ENCODE data around the gene CHRNA9.
"Not testable (repeated sequence)": the region's sequence is repeated elsewhere in the genome, so short reads cannot be mapped to it uniquely, and the experiment has no call there.

The CHRNA9 gene, protein sequence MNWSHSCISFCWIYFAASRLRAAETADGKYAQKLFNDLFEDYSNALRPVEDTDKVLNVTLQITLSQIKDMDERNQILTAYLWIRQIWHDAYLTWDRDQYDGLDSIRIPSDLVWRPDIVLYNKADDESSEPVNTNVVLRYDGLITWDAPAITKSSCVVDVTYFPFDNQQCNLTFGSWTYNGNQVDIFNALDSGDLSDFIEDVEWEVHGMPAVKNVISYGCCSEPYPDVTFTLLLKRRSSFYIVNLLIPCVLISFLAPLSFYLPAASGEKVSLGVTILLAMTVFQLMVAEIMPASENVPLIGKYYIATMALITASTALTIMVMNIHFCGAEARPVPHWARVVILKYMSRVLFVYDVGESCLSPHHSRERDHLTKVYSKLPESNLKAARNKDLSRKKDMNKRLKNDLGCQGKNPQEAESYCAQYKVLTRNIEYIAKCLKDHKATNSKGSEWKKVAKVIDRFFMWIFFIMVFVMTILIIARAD
- 0 to 0.13 (median 0) reads per million in 18 experiments for total RNA-seq

DNA sequence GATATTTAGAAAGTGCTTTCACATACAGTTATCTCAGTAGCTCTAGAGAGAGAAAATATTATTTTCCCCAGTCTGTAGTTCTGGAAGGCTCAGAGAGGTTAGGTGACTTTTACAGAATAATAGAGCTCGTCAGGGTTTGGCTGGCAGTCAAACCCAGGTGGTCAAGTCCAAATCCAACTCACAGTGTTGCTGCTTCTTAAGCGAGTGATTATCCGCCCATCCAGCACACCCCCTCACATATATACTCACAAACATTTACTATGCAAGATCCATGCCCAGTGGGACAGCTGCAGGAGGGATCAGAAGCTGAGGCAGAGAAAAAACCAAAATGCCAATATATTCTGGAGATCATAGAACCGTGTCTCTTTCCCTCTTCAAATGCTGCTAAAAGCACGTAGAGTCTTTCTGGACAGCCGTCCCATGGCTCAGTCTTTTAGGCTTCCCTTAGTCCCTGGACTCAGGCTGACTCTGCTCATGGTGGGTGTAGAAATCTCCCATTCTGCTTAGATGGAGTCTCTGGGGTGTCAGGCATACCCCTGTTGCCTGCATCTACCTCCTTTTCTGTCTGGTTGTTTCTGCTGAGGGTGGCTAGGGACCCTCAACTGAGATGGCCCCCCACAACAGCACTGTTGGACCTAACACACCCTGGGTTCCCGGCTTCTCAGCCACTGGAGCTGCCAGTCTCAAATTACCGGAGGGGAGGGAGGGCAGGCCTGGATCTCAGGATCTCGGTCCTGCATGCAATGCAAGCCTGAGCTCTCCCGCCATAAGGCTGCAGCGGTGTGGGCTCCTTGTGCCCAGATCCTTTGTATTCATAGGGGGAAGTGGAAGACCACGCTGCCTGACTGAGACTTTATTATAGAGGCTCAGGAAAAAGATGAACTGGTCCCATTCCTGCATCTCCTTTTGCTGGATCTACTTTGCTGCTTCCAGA is at the start of gene CHRNA9:
Gene CHRNA9, plus strand, starts transcription at position 743 of the 934 bp plus-strand sequence. Its CDS starts 135 bp downstream, at position 878.
- DNase-seq = no peak

DNA sequence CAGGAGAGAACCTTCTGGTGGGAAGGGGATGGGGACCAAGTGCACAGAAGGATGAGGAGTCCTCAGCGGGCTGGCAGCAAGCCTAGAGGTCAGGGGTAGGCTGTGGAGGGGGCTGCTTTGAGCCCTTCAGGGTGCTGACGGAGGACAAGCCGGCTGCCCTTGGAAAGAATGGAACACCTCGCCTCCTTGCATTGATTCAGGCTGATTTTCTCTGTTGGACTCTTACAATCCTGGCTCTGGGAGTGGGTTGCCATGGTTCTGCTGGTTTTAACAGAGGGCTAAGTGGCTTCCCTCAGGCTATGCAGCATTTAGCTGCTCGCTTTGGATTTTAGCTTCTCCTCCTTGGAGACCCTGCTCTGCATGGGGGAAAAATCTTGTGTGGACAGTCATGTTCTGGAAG is 49.4 kb upstream of the CHRNA9 start:
- DNase-seq = no peak

DNA sequence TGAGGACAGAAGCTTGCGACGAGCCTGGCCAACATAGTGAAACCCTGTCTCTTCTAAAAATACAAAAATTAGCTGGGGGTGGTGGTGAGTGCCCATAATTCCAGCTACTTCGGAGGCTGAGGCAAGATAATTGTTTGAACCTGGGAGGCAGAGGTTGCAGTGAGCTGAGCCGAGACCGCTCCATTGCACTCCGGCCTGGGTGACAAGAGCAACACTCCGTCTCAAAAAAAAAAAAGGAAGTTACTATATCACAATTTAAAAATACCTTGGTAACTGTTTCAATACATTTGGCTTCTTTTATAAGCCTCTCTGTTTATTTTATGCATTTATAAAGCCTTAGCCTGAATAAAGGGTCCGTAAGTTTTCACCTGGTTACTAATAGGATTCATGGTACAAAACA is 46.6 kb upstream of the CHRNA9 start:
- DNase-seq = no peak

DNA sequence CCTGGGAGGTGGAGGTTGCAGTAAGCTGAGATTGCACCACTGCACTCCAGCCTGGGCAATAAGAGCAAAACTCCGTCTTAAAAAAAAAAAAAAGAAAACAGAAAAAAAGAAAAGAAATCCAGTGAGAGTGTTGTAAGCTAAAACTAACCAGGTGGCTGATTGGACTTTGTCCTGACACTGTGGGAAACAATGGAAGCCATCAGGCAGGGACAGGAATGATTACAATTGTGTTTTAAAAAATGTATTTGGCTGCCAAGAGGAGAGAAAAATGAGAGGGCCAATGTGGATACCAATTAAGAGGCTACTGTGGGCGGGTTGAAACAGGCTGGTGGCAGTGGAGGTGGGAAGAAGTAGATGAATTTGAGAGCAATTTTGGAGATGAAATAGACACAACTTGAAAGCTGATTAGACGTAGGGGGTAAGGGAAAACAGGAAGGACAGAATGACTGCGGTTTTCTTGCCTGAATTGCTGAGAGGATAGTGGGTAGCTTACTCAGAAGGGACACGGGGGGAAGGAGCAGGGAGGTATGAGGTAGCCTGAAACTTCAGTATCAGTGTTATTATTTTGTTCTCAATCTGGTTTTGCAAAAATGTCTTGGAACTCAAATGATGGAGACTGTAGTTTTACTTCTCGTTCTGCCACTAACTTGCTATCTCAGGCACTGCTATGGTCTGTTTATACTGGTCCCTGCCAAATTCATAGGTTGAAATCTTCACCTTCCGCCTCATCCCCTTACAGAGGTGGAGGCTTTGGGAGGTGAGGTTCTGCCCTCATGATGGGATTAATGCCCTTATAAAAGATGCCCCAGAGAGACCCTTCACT is 45.6 kb upstream of the CHRNA9 start:
- peak; percentile 20 to 44 for DNase-seq

DNA sequence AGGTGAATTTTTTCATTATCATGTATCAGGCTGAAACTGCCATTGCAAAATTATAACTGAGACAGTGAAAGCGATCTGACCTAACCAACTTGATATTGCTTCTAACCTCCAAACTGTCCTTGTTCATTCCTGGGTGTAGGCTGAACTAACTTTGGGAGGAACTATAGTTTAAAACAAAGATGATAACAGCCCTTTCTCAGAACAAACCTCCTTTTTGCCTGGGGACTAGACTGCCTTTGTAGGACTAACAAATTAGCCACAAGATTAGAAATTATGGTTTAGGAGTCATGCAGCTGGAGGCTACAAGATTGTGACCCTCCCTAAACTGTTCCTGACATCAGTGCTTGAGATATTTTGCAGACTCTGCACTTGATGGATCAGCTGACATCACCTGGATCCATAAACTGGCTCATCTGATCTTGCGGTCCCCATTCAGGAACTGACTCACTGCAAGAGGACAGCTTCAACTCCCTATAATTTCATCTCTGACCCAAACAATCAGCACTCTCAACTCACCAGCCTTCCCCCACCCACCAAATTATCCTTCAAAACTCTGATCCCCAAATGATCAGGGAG is 44.4 kb upstream of the CHRNA9 start:
- not testable (repeated sequence) for DNase-seq

DNA sequence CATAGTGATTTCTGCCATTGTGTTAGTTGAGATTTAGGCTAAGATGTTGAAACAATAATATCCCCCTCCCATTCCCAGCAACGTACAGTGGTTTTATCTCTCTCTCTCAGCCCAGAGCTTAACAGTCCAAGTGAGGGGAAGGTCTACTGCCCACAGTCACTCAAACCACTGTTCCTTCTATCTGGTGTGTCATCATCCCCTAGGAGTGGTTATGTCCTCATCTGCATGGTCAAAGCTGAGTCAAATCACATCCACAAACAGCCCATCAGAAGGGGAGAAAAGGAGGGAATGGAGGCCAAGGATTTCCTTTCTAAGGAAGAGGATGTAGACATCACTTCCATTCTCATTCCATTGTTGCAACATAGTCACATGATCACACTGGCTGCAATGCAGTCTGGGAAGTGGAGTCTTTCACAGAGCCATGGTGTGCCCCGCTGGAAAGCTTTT is 42.8 kb upstream of the CHRNA9 start:
- peak; percentile 70 to 80 for DNase-seq

DNA sequence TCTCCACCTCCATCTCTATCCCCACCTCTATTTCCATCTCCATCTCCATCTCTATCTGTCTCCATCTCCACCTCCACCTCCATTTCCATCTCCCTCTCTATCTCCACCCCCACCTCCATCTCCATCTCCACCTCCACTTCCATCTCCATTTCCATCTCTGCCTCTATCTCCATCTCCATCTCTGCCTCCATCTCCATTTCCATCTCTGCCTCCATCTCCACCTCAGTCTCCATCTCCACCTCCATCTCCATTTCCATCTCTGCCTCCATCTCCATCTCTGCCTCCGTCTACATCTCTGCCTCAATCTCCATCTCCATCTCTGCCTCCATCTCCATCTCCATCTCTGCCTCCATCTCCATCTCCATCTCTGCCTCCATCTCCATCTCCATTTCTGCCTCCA is 40.8 kb upstream of the CHRNA9 start:
- DNase-seq = no peak

DNA sequence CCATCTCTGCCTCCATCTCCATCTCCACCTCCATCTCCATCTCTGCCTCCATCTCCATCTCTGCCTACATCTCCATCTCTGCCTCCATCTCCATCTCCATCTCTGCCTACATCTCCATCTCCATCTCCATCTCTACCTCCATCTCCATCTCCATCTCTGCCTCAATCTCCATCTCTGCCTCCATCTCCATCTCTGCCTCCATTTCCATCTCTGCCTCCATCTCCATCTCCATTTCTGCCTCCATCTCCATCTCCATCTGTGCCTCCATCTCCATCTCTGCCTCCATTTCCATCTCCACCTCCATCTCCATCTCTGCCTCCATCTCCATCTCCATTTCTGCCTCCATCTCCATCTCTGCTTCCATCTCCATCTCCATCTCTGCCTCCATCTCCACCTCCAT is 40.1 kb upstream of the CHRNA9 start:
- DNase-seq = not testable (repeated sequence)

DNA sequence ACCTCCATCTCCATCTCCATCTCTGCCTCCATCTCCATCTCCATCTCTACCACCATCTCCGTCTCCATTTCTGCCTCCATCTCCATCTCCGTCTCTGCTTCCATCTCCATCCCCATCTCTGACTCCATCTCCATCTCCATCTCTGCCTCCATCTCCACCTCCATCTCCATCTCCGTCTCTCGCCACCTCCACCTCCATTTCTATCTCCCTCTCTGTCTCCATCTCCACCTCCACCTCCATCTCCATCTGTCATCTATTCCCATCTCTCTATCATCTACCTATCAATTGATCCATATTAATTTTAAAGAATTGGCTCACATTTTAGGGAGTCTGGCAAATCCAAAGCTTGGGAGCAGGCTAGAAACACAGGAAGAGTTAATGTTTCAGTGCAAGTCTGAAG is 39.6 kb upstream of the CHRNA9 start:
- no peak for DNase-seq

DNA sequence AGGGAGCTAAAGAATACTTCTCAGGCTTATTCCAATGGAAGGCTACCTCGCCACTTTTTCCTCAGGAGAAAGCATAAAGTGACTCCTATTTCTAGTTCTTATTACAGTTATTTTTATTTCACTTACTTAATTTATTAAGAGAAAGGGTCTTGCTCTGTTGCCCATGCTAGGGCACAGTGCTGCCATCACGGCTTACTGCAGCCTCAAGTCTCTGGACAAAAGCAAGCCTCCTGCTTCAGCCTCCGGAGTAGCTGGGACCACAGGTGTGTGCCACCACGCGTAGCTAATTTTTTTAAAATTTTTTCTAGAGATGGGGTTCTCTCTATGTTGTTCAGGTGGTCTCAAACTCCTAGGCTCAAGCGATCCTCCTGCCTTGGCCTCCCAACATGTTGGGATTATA is 36.0 kb upstream of the CHRNA9 start:
- no peak for DNase-seq

DNA sequence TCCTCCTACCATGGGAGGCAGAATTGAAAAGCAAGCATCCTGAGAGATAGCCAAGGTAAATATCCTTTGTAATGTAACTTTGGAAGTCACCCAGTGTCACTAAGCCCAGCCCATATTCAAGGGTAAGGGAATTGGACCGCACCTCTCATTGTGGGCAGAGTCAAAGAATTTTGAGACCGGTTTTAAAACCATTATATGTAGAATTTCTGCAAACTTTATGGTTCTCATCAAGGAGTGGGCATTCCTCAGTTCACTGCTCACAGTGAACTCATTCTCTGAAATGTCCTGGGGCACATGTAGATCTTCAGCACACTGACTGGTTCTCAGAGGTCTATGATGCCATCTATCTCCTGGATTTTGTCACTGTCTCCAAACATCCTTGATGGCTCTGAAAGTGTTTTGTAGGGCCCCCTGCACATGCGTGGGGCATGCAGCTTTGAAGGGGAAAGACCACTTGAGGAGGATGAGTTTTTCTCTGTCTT is 35.3 kb upstream of the CHRNA9 start:
- no peak for DNase-seq

DNA sequence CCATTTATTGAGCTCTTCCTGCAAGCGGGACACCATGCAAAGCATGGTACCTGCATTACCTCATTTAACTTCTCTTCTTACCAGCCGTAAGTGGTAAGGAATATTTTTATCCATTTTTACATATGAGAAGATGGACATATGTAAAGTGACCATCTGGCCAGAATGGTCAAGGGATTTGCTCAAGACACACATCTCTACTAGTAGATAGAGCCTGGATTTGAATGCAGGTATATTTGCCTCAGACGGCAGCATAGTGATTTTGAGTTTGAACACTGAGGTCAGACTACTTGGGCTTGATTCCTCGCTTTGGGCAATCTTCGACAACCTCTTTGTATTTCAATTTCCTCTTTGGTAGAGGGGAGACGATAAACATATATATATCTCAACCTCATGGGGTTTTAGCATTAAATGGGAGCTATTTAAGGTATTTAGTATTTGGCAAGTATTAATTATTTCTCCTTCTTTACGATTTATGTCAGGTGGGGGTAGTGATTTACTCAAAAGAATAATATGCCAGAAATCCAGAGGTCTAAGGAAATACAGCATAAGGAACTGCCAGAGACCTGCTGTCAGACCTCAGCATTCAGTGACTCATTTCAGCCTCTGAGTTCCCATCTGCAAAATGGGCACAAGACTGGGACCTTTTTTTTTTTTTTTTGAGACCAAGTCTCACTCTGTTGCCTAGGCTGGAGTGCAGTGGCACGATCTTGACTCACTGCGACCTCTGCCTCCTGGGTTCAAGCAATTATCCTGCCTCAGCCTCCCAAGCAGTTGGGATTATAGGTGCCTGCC is 34.6 kb upstream of the CHRNA9 start:
- no peak for DNase-seq

DNA sequence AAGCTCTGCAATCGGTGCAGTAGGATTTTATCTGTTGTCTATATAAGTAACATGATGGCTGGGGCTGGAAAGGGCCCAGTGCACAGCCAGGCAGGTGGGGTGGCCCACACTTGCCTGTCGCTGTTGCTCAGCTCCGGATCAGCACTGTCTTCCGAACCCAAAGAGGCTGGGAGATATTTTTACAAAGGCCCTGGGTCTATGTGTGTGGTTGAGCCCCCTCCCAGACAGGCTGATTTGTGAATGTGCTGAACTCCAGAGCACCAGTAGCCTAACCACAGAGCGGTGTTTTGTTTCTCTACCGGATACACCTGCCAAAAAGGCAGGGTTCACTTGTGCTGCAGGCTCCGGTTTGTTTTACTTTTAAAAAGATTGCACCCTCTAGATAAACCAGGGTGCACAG is 33.5 kb upstream of the CHRNA9 start:
- no peak for DNase-seq

DNA sequence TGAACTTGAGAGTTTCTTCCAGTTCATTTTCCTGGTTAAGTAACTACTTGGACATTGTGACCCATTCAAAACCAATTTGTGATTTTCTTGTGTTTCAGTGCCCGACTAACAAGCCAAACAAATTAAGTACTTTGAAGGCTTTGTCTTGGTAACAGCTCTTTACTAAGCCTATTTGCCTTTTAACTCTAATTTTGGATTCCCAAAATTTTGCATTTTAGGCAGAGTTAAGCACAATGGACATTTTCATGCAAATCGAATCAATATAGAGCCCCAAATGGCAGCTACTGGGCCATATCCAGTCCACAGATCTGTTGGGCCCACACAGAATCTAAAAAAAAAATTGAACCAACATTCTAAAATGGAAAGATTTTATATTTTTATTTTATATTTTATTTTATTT is 31.4 kb upstream of the CHRNA9 start:
- DNase-seq = no peak

DNA sequence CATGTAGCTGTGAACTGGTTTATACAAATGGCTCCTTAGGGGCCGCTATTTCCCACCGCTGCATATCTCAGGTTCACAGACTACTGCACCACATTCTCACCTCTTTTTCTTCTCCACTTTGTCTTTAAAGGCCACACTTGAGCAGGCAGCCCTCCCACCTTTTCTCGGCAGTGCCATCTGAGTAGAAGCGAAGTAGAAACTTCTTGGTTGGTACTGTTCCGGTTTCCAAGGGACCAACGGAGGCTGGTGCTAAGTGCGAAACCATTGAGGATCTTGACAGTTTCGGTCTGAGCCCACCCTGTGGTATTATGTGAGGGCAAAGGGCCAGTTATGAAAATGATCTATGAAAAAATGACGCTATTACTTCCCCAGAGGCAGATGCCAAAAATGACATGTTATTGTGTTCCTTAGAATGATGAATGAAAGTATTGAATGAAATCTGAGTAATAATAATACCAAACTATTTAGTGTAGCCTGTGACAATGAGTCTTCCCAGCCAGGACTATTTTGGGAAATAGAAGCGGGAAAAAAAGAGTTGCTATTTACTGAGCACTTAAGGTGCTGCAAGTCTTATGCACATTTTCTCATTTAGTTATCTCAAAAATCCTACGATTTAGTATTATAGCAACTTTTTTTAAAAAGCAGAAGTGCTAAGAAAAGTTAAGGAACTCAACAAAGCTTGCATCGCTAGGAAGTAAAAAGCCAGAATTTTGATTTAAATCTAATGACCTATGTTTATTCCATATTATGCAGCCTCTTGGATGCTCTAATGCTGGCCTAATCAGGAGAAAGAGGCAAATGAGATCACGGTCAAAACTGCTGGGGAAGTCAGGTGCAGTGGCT is 29.6 kb upstream of the CHRNA9 start:
- peak in 1 of 2 donors; percentile 45 for DNase-seq

DNA sequence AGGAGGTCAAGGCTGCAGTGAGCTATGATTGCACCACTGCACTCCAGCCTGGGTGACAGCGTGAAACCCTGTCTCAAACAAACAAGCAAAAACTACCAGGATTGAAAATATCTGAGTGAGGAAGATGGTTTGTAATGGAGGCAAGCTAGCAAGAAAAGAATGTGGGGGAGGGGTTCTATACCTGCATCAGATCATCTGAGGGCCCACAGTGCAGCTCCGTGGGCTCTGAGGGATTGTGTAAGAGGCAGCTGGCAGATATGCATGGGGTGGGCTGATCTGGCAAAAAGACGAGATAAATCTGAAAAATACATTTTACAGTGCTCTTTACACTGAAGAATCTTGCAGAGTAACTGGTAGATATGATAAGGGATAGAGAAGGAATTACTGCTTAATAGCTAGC is 28.9 kb upstream of the CHRNA9 start:
- no peak for DNase-seq

DNA sequence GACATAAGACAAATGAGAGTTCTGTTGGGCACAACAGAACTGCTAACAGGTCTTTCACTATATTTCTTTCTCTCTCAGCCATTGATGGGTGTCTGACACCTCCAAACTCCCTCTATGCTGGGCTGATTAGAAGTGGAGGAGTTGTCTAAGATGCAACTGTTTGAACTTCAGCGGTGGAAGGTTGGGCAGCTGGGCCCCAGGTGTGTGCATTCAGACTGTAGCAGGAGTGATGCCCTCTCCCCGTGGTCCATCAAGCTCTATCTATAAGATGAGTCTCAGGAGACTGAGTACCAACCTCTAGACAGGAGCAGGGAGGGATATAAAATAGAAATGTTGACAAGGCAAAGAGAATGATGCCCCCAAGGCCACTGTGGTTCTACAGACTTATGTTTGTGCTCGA is 28.2 kb upstream of the CHRNA9 start:
- DNase-seq = no peak

DNA sequence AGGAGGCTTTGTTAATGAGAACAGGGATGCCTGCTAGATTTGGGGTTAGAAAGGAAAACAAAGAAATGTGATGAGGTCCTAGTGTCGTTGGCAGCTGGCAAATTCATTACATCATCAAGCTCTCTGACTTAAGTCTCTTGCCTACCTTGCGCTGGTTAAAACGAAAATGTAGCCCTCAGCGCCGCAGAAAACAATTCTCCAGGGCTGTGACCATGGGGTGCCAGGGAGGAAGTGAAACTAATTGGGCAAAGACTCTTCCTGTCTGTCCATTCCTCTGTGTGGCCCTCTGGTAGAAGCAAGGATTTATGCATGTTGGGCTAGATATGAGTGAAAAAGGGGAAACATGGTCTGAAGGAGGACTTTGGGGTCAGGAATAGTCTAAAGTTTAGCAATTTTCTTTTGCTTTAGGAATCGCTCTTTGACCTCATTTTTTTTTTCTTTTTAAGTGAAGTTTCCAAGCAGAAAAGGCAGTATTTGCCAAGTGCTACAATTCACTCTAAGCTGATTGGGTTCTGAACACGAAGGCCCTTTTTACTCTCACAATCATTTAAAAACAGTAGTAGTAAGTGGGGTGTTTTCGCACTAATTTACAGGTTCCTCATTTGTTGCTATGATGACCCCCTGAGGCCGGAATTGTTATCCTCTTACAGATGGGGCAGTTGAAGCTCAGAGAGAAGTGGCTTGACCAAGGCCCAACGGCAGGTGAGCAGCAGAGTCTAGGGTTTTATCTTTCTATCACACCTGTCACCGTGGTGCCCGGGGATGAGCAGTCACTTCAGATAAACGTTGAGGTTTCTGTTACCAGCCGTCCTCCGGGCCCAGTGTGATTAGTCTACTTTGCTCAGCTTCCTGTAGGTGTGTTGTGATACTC is 27.3 kb upstream of the CHRNA9 start:
- peak; percentile 87 to 95 for DNase-seq

DNA sequence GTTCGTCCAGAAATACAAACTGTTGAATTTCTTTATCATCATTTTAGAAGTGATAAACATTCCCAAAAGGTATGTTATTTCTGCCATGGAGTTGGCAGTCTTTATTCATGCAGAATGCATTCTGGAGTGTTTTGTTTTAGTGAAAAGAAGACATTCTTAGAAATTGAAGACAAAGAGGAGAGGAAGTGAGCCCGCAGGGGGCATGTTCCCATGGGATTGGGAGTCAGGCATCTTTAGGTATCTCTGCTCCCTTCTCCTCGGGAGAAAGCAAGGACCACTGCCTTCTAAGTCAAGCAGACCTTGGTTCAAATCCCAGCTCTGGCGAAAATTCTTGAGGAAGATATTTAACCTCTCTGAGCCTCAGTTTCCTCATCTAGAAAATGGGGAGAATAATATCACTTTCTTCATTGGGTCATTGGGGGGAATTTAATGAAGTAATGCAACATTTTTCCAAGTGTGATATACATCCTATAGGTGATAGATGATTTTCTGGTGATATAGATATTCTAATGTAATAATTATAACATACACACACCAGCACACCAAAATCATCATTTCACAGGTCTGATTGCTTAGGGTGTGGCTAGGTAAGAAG is 26.5 kb upstream of the CHRNA9 start:
- no peak for DNase-seq
